ENCODE measurements around the gene FCRL6.
A peak's percentile ranks its signal among the peaks of the same experiment; 100 is the strongest.

FCRL6 gene

DNA sequence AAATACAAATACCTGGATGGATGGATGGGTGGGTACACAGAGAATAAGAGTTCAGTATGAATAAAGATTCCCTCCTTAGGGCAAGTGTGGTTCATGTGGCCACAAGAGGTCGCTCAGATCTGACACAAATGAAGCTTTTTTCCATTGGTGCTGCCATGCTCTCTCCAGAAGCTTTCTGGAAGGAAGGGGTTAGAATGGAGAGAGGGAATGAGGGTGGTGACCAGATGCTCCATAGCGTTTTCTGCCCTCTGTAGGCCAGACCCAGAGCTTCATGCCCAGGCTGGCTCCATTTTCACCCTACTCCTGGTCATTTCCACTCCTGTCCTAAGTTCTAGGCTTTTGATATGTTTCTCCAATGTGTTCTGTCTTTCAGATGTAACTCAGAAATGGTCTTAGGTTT is 3.3 kb upstream of the FCRL6 start:
- DNase-seq (ENCODE audit: low read depth in 2 of 2, low spot score in 1 of 2) = no peak

DNA sequence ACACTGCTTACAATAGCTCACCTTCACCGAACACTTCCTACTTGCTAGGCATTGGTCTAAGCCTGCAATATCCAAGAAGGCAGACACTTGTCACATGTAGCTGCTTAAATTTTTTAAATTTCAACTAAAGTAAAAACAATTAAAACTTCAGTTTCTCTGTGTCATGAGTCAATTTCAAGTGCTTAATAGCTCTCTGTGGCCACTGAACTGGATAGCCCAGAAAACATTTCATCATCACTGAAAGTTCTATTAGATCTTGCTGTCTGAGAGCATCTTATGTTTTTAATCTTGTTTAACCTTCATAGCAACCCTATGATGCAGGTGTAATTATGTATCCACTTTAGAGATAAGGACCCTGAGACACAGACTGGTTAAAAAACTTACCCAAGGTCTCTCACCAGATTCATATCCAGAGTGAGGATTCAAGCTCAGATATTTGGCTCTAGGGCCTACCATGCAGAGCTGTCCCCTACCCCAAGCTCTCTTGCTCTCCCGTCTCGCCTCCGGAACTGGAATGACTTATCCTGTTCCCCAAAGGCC is 2.6 kb upstream of the FCRL6 start:
- no peak for DNase-seq (ENCODE audit: low read depth in 2 of 2, low spot score in 1 of 2)

DNA sequence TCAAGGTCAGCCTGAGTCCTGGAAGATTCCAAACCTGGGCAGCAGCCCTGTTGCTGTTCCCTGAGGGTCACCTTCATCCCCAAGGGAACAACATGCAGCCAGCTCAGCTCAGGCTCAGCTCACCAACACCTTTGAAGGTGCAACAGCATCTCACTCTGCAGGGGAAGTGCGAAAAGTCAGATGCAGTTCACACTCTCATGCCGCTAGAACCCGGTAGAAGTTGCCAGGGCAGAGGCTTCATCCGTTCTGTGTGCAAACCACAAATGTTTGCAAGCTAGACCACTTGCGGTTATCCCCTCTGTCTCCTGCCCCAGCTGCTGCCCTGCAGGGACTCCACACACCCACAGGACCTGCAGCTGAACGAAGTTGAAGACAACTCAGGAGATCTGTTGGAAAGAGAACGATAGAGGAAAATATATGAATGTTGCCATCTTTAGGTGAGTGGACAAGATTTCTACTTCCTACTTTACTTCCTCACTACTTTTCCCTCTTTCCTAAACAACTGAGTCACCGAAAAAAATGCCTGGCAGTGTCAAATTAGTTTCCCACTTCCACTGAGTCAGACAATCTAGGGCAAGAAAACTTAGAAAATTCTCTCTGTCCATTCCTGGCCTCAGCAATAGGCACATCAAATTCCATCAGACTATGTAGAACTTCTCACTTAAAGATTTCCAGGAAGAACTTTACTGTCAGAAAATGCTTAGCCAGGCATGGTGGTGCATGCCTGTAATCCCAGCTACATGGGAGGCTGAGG is 1.8 kb upstream of the FCRL6 start:
- DNase-seq (ENCODE audit: low read depth in 2 of 2, low spot score in 1 of 2) = peak; percentile 7 to 27

DNA sequence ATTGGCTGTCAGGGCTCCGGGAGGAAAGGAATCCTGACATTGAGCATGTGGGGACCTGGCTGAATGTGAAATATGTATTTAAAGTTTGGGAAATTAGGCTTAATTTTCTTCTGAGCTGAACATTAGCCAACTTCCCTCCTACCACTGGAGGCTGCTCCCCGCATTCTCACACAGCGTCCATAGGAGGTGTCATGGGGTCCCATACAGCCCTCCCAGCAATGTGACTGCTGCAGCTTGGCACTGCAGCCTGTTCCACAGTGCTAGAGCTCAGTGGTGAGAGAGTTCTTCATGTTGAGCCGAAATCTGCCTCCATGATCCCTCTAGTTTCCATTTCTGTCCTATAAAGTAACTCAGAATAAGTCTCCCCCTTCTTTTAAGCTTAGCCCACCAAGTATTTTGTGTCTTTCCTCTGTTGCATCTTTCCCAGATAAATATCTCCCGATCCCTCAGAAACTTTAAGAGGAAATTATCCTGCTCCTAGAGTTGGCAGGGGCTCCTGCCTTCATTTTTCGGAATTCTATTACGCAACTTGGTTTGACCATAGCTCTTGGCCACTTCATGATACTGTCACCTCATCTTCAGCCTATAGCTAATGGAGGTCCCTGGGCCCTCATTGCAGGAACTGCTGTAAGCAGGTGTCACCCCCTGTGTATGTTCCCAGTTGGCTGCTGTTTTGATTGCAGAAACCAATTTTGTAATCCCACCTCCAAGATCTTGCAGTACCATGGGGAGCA is 2.0 kb downstream of the FCRL6 start:
- no peak for DNase-seq (ENCODE audit: low read depth in 2 of 2, low spot score in 1 of 2)

DNA sequence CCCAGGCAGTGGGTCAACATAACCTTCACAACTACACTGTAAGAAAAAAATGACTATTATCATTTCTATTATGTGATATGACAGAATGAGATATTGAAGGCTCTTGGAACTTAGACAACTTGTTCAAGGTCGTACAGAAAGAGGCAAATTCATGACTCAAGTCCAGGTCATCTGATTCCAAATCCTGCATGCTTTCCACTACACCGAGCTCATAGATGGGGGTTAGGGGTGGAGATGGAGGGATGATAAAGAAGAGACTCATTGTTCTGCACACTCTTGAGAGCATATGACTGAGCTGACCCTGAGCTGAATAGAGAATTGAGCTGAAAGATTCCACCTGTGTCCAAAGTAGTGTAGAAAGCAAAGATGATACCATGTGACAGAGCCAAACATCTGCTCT is 2.8 kb downstream of the FCRL6 start:
- DNase-seq (ENCODE audit: low read depth in 2 of 2, low spot score in 1 of 2) = no peak

DNA sequence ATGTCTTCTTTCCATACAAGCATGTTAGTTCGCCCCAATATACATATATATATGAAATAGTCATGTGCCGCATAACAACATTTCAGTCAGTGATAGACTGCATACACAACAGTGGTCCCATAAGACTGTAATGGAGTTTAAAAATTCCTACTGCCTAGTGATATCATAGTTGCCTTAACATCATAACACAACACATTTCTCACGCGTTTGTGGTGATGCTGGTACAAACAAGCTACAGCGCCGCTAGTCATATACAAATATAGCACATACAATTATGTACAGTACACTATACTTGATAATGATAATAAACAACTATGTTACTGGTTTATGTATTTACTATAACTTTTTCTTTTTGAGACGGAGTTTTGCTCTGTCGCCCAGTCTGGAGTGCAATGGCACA is 13.8 kb downstream of the FCRL6 start:
- DNase-seq (ENCODE audit: low read depth in 2 of 2, low spot score in 1 of 2) = no peak

DNA sequence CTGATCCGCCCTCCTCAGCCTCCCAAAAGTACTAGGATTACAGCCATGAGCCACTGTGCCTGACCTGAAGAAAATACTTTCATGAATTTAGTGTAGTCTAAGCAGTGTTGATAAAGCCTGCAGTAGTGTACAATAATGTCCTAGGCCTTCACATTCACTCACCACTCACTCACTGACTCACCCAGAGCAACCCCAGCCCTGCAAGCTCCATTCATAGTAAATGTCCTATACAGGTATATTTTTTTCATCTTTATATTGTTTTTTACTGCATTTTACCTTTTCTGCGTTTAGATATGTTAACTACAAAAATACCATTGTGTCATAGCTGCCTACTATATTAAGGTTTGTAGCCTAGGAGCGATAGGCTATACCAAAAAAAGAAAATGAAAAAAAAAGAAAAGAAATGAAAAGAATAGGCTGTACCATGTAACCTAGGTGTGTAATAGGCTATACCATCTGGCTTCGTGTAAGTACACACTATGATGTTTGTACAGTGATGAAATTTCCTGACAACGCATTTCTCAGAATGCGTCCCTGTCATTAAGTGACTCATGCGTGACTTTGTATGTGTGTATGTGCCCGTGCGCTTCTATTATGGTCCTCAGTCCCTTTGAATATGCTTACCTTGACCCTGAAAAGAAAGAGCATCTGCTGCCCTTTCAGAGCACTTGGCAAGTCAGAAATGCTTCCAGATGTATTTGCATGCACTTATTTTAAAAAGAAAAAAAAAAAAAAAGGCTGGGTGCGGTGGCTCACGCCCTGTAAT is 15.3 kb downstream of the FCRL6 start:
- no peak for DNase-seq (ENCODE audit: low read depth in 2 of 2, low spot score in 1 of 2)

DNA sequence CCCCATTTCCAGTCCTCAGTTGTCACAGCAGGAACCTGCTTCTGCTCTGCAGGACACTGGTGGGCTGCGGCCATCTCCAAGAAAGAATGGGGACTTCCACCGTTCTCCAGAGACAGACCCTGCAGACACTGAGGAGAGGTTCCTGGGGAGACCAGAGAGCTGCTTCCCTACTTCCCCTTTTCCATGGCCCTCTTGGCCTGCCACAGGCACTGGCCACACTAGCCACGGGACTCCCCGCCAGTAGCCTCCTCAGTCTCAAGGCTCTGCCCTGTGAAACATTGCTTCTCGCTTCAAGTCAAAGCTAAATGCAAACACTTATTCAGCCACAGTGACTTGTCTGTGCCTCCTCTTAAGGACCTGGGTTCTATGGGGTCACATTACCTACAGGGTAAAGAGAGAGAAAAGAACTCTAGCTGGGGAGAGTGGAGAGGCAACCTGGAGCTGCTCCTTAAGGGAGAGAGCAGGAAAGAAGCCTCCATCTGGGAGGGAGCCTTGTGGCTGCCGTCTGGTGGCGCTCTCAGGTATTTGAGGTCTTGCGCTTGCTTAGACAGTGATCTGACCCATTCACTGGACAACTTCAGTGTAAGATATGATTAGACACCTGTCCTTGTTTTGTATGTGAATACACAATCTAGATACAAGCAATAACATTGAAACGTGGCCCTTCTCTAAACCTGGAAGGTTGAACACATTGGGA is 19.2 kb downstream of the FCRL6 start:
- no peak for DNase-seq (ENCODE audit: low read depth in 2 of 2, low spot score in 1 of 2)

DNA sequence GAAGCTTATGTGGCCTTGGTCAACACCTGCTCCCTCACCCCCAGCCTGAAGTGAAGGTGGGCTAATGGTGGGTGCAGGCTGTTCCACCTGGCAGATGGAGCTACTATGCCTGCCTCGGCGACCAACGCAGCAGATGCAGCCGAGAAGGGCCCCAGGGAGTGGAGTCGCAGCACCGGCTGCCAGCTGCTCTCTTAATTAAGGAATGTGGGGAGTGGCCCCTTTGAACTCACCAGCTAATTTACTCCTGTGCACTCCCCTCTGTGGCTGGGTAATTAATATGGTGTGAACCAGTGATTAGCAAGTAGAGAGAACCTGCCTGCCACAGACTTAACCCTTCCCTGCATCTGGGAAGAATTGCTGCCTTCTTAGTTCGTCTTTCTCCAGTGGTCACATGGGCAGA is 21.2 kb downstream of the FCRL6 start:
- DNase-seq (ENCODE audit: low read depth in 2 of 2, low spot score in 1 of 2) = no peak

DNA sequence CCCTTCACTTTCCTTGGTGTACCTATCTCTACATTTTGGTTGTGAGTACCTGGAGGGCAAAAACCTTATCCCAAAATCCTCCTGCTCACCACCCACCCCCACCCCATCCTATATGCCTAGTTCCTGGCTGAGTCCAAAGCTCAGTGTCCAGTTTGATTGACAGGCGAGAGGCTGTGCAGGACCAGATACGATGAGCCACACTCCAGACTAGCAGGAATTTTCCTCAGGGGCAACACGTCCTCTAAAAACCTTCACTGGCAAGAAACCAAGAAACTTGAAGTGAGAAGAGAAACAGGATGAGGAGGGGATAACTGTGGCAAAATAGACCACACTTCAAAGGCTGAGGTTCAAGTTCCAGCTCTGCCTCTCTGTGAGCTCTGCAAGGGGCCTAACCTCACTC is 23.4 kb downstream of the FCRL6 start:
- DNase-seq (ENCODE audit: low read depth in 2 of 2, low spot score in 1 of 2) = no peak

DNA sequence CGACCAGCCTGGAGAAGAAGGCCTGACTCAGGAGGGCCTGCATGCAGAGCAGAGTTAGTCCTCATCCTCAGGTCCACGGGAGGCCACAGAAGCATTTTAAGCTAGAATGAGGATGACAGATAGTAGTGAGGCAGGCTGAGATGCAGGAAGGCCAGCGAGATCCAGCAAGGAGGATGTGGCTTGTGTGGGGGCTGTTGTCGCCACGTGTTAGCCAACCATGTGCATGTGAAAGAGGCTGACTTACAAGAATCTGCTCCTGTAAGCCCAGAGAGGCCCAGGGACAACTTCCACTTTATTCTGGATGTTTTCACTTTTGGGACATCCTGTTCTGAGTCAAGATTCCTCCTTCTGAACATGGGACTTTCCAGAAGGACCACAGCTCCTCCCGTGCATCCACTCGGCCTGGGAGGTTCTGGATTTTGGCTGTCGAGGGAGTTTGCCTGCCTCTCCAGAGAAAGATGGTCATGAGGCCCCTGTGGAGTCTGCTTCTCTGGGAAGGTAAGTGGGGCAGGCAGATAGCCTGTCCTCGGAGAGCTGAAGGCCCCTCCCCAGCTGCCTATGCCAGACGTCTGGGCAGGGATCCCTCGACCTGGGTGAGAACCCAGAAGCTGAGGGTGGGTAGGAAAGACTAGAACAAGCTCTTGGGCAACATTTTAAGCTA is 24.4 kb downstream of the FCRL6 start, which contains the start of gene SLAMF8:
Gene SLAMF8 (plus strand): TSS at position 433 of the 661 bp plus-strand sequence. CDS start 26 bp downstream, at position 459.
- DNase-seq (ENCODE audit: low read depth in 2 of 2, low spot score in 1 of 2) = peak; percentile 33 to 52

DNA sequence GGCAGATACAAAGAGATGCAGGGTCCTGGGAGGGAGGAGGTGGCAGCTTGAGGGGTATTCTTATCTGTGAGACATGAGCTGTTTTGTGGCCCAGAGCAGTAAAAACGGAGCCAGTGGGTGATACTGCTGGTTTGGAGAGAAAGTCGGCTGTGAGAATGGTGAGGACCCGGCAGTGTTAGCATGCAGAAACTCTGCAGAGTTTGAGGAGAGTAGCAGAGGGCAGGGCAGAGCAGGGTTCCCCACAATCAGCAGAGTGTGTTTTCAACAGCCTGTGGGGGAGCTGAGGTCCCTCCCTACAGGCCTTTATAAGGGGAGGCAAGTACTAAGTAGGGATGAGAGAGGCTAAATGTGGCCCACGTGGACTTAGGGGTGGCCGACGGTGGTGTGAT is 24.9 kb downstream of the FCRL6 start:
- DNase-seq (ENCODE audit: low read depth in 2 of 2, low spot score in 1 of 2) = no peak

DNA sequence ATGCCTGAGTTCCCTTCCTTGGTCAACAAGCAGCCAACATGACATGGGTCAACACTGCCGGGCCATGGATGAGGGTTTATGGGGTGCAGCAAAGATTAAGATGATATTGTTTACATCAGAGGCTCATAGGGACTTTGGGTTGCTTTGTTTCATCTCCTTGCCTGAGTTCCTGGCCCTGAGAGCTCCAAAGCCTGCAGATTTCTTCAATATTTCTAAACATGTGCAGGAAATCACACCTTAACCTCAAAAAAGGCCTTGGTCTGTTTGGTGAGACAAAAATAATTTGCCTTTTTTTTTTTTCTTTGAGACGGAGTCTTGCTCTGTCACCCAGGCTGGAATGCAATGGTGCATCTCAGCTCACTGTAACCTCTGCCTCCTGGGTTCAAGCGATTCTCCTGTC is 25.4 kb downstream of the FCRL6 start:
- DNase-seq (ENCODE audit: low read depth in 2 of 2, low spot score in 1 of 2) = no peak

DNA sequence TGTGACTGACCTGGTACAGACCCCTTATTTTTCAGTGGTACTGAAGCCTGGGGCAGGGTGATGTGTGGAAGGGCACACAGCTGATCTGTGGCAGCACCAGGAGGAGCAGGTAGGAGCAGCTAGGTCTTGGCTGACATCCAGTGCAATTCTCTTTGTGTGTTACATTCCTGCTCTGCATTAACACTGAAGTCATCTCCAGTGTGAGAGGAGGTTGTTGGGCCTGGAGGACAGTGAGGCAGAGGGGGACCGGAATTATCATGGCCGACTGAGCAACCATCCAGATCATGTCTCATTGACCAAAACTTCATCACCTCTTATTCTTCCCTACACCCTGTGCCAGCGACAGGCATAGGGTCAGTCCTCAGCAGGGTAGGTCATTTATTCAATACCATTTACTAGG is 26.0 kb downstream of the FCRL6 start:
- no peak for DNase-seq (ENCODE audit: low read depth in 2 of 2, low spot score in 1 of 2)

DNA sequence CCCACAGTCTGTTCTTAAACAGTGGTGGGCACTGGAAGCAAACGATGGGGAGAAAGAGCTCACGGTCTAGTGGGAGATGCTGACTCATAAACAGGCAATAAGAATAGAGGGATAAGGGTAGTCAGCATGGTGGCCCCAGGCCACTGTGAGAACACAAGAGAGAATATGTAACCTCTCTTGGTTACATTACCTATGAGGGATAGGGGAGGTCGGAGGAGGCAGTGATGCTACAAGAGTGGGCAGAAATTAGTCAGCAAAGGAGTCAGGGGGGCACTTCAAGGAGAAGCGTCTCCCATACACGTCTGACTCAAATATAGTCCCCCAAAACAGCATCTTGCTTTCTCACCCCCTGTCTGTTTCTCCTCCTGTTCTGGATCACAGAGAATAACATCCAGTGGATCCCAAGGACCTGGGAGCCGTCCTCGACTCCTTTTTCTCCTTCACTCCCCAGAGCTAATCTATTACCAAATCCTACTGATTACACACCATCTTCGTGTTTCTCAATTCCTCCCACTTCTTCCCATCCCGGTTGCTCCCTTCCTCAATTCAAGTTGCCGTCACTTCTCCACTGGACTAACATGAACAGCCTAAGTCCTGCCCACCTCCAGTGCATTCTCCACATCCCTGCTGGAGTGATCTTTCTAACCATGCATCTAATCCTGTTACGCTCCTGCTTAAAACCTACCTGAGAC is 26.6 kb downstream of the FCRL6 start:
- no peak for DNase-seq (ENCODE audit: low read depth in 2 of 2, low spot score in 1 of 2)

DNA sequence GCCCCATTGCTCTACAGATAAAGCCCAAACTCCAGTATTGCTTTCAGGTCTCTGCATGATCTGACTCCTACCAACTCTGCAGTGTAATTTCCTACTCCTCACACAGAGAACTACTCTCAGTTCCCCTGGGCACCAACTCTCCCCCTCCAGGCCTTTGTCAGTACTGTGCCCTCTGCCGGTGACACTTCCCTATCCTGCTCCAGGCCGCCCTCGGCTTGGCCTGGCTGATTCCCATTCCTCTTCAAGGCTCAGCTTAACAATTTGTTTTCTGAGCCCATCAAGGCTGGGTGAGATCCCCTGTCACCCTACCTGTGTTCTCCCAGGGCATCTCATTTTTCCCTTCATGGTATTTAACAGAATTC is 27.1 kb downstream of the FCRL6 start:
- no peak for DNase-seq (ENCODE audit: low read depth in 2 of 2, low spot score in 1 of 2)

DNA sequence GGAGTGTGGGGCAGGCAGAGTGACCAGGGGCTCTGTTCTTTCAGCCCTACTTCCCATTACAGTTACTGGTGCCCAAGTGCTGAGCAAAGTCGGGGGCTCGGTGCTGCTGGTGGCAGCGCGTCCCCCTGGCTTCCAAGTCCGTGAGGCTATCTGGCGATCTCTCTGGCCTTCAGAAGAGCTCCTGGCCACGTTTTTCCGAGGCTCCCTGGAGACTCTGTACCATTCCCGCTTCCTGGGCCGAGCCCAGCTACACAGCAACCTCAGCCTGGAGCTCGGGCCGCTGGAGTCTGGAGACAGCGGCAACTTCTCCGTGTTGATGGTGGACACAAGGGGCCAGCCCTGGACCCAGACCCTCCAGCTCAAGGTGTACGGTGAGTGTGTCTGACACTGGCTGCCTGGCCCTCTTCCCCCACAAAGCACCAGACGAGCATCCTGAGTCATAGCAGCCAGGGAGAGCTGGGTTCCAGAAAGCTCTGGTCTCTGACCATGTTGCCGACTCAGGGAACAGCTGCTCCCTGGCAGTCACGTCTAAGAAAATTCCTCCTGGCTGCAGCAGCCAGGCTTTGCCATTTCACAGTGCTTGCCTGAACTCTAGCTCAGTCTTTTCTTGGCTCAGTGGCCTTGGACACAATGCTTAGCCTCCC is 27.8 kb downstream of the FCRL6 start:
- DNase-seq (ENCODE audit: low read depth in 2 of 2, low spot score in 1 of 2) = no peak

DNA sequence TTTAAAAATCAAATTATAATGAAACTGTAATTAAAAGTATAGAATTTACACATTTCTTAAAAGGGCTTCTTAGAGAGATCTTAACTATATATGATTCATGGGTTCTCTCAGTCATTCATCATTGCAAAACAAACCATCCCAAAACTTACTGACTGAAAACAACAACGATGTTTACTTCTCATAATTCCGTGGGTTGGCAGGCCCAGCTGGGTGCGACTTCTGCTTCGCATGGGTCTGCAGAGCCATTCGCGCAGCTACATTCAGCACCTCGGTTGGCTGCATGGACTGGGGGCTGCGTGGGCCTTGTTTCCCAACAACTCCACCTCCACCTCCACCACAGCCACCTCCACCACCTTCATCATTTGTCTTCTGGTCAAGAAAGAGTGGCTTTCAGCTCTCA is 28.6 kb downstream of the FCRL6 start:
- DNase-seq (ENCODE audit: low read depth in 2 of 2, low spot score in 1 of 2) = no peak

DNA sequence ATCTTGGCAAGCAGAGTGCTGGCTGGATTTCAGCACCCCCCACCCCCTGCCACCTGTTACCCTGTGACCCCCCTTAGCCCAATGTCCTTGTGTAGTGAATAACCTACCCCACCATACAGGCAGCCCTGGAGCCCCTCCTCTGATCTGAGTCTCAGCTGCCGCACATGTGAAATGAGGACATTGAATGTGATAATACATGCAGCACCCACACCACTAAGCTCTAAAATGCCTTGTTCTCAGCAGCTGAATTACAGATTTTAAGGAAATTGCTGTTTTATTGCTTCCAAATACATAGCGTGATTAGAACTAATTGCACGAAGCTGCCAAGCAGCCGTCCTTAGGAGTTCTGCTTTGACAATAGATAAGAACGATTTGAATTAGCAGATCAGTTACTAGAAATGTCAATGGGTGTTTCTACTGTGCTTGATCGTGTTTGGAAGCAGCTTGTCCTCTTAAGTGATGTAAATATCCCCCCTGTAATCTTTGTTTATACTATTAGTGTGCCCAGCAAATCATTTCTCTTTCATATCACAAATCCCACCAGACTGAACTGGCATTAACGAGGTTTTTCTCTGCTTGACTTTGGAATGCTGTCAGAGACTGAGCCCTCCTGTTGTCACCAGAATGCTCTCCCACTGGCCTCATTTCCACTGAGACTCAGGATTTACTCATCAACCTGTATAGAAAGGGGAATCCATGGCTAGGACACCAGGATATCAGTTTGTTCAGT is 29.4 kb downstream of the FCRL6 start:
- no peak for DNase-seq (ENCODE audit: low read depth in 2 of 2, low spot score in 1 of 2)

All from stimulated activated CD8-positive, alpha-beta memory T cell treated with anti-CD3 and anti-CD28 coated beads, Interleukin-4, amount 100 ng/mL, for 4 hours (primary cell).